WTC11 (cell line): ENCODE data around the gene ETS1. TPM values are rescaled to one million over a fixed set of nuclear protein-coding genes. Genes with fewer than 3 reads are reported as not detected.

Source experiments
- ATAC-seq: fragments of 200-7000 bp; cut with Tn5 transposase; 2 replicates; pipeline ENCODE4 v1.10.0; 2021; ENCODE audit warnings: mild to moderate bottlenecking, moderate library complexity
- CTCF ChIA-PET: fragments of 300-600 bp; sonication (Branson Sonifier 250); formaldehyde crosslinking; loops from one replicate; lab custom pipeline; 2021; ENCODE audit warnings: antibody characterized with exemption; lab: Charles Lee
- POLR2A ChIA-PET: fragments of 350-600 bp; sonication (Branson Sonifier 250); formaldehyde crosslinking; loops from one replicate; lab custom pipeline; 2021; ENCODE audit warnings: antibody characterized with exemption; lab: Charles Lee
- DNase-seq: peaks from one replicate; pipeline ENCODE4 v3.0.0; 2021; ENCODE audit warnings: low spot score
- H3K27ac Mint-ChIP-seq: 2 replicates; pipeline ENCODE4 v1.8.0; 2021; ENCODE audit warnings: mixed read lengths
- H3K27me3 Mint-ChIP-seq: 2 replicates; pipeline ENCODE4 v1.8.0; 2021; ENCODE audit warnings: low read depth, mild to moderate bottlenecking, moderate library complexity, mixed read lengths
- H3K36me3 Mint-ChIP-seq: 2 replicates; pipeline ENCODE4 v1.8.0; 2021; ENCODE audit warnings: mixed read lengths
- H3K4me1 Mint-ChIP-seq: 2 replicates; pipeline ENCODE4 v1.8.0; 2022; ENCODE audit warnings: mixed read lengths
- H3K4me3 Mint-ChIP-seq: 2 replicates; pipeline ENCODE4 v1.8.0; 2021; ENCODE audit warnings: mild to moderate bottlenecking, moderate library complexity, mixed read lengths
- H3K9me3 Mint-ChIP-seq: 2 replicates; pipeline ENCODE4 v1.8.0; 2021; ENCODE audit warnings: mixed read lengths
- CREM ChIP-seq: sonication (generic); formaldehyde crosslinking; IDR thresholded peaks from 2 replicates; pipeline ENCODE4 v1.8.1; 2022; ENCODE audit warnings: mild to moderate bottlenecking, missing genetic modification reagents, moderate library complexity
- E2F1 ChIP-seq: sonication (generic); formaldehyde crosslinking; IDR thresholded peaks from 2 replicates; pipeline ENCODE4 v1.8.0; 2022; ENCODE audit warnings: mild to moderate bottlenecking, missing genetic modification reagents
- E2F5 ChIP-seq: sonication (generic); formaldehyde crosslinking; IDR thresholded peaks from 2 replicates; pipeline ENCODE4 v1.8.1; 2022; ENCODE audit warnings: mild to moderate bottlenecking, moderate library complexity, missing genetic modification reagents
- EMX1 ChIP-seq: fragments of 250-450 bp; sonication (Bioruptor Pico); IDR thresholded peaks from 2 replicates; pipeline ENCODE4 v1.8.0; 2021; ENCODE audit warnings: mild to moderate bottlenecking
- ETV6 ChIP-seq: sonication (generic); formaldehyde crosslinking; IDR thresholded peaks from 2 replicates; pipeline ENCODE4 v1.8.1; 2022; ENCODE audit warnings: mild to moderate bottlenecking, missing genetic modification reagents
- FOXP1 ChIP-seq: sonication (generic); formaldehyde crosslinking; IDR thresholded peaks from 2 replicates; pipeline ENCODE4 v1.8.0; 2022; ENCODE audit warnings: missing genetic modification reagents, mild to moderate bottlenecking, moderate library complexity, borderline replicate concordance
- JUN ChIP-seq: sonication (generic); formaldehyde crosslinking; IDR thresholded peaks from 2 replicates; pipeline ENCODE4 v1.8.0; 2023; ENCODE audit warnings: mild to moderate bottlenecking, missing genetic modification reagents
- MXD4 ChIP-seq: fragments of 250-450 bp; sonication (Bioruptor Pico); IDR thresholded peaks from 2 replicates; pipeline ENCODE4 v1.8.0; 2021; ENCODE audit warnings: mild to moderate bottlenecking, moderate library complexity, borderline replicate concordance
- OVOL2 ChIP-seq: fragments of 250-450 bp; sonication (Bioruptor Pico); IDR thresholded peaks from 2 replicates; pipeline ENCODE4 v1.9.0; 2021; ENCODE audit warnings: mild to moderate bottlenecking, borderline replicate concordance
- PREB ChIP-seq: sonication (generic); formaldehyde crosslinking; IDR thresholded peaks from 2 replicates; pipeline ENCODE4 v1.8.1; 2022; ENCODE audit warnings: mild to moderate bottlenecking, missing genetic modification reagents, moderate library complexity, borderline replicate concordance
- PRRX2 ChIP-seq: fragments of 250-450 bp; sonication (Bioruptor Pico); IDR thresholded peaks from 2 replicates; pipeline ENCODE4 v1.8.0; 2021; ENCODE audit warnings: mild to moderate bottlenecking
- TEAD1 ChIP-seq: sonication (generic); formaldehyde crosslinking; IDR thresholded peaks from 2 replicates; pipeline ENCODE4 v1.8.0; 2022; ENCODE audit warnings: mild to moderate bottlenecking, missing genetic modification reagents
- ZMAT4 ChIP-seq: fragments of 250-450 bp; sonication (Bioruptor Pico); IDR thresholded peaks from 2 replicates; pipeline ENCODE4 v1.9.0; 2021; ENCODE audit warnings: mild to moderate bottlenecking
- ZNF138 ChIP-seq: sonication (generic); formaldehyde crosslinking; conservative IDR thresholded peaks from 2 replicates; pipeline ENCODE4 v1.8.1; 2022; ENCODE audit warnings: mild to moderate bottlenecking, moderate library complexity, missing genetic modification reagents
- ZSCAN18 ChIP-seq: fragments of 250-450 bp; sonication (Bioruptor Pico); IDR thresholded peaks from 2 replicates; pipeline ENCODE4 v2.1.2; 2022; ENCODE audit warnings: mild to moderate bottlenecking, moderate library complexity
- total RNA-seq: library from RNA; stranded (reverse); gene quantifications from 3 replicates; pipeline ENCODE4 v1.2.3, GENCODE V29; 2021

The ETS1 gene
- total RNA-seq, 1 experiment from 2014 or later, result 33.1 TPM

- TF ChIP-seq E2F1 (CRISPR knock-in tag), result no peak
Observed at GRCh38 chr11:128421577-128422330, 165.6 kb downstream of the ETS1 start (continued).

GRCh38 chr11:128420951-128421350, 166.4 kb downstream of the ETS1 start:
- CTCF ChIA-PET, result interaction anchor here (0.7 kb wide), 1 partner anchor 123 kb away, joined by 3 read pairs; no protein-coding TSS in a partner anchor
- H3K4me3 Mint-ChIP-seq, result no peak overlapping the region
- no peaks in the 10 kb centered on the region for H3K9me3 Mint-ChIP-seq
- H3K36me3 Mint-ChIP-seq, result no peaks in the 10 kb centered on the region
- no peak for ATAC-seq
- H3K27me3 Mint-ChIP-seq, result no peaks in the 10 kb centered on the region
- POLR2A ChIA-PET, result no interaction called here
- H3K27ac Mint-ChIP-seq, result no peak overlapping the region
- H3K4me1 Mint-ChIP-seq, result peaks cover 7% of the 10 kb centered on the region
- DNase-seq, result no peak
- TF ChIP-seq CREM (CRISPR knock-in tag) (no peak), ZNF138 (no peak), TEAD1 (CRISPR knock-in tag) (no peak), PREB (CRISPR knock-in tag) (no peak), PRRX2 (CRISPR knock-in tag) (no peak), OVOL2 (no peak)

GRCh38 chr11:128420265-128420664, 167.1 kb downstream of the ETS1 start:
- no peak overlapping the region for H3K4me3 Mint-ChIP-seq
- ATAC-seq (no peak), DNase-seq (no peak)
- no peaks in the 10 kb centered on the region for H3K36me3 Mint-ChIP-seq
- TF ChIP-seq EMX1 (CRISPR knock-in tag), result no peak
- TF ChIP-seq TEAD1 (CRISPR knock-in tag), result no peak
- no peak for TF ChIP-seq MXD4 (CRISPR knock-in tag)
- no peak for TF ChIP-seq ETV6
- no peak for TF ChIP-seq E2F1 (CRISPR knock-in tag)
- no peak for TF ChIP-seq FOXP1 (CRISPR knock-in tag)
- TF ChIP-seq ZMAT4 (CRISPR knock-in tag), result no peak
- no peak for TF ChIP-seq ZSCAN18 (CRISPR knock-in tag)
- no peak for TF ChIP-seq JUN (CRISPR knock-in tag)
- TF ChIP-seq E2F5 (CRISPR knock-in tag), result no peak
- H3K9me3 Mint-ChIP-seq, result no peaks in the 10 kb centered on the region
- H3K4me1 Mint-ChIP-seq, result peaks cover 7% of the 10 kb centered on the region
- H3K27me3 Mint-ChIP-seq, result no peaks in the 10 kb centered on the region
- POLR2A ChIA-PET, result no interaction called here
- H3K27ac Mint-ChIP-seq, result no peak overlapping the region
- CTCF ChIA-PET, result interaction anchor here (1.5 kb wide), 1 partner anchor 212 kb away, joined by 5 read pairs; no protein-coding TSS in a partner anchor
